Left colon (tissue), 2 donors: ENCODE results near the gene AFG1L. TPM values are rescaled to one million over a fixed set of nuclear protein-coding genes. Genes with fewer than 3 reads are reported as not detected.

ENCODE experiments used
- total RNA-seq, 2 donors: library from RNA; stranded (reverse); fragmentation: NEBNext Ultra II Directional; extraction: Animal tissue kit (Norgen Biotek cat#: 25700); gene quantifications; one replicate each; pipeline ENCODE4 v1.2.1, GENCODE V29; 2021
- donor health status: DM: no; HTN: no; CAD: no.
- donor health status: DM: yes; HTN: yes; CAD: no.

AFG1L gene
- total RNA-seq, 2 donors from 2014 or later, result 9.0 to 10.6 TPM

Other genes starting within 250 kb of the AFG1L start
- 10 to 100 TPM; 25.0 to 32.0 TPM for gene OSTM1, start 220.3 kb upstream of the AFG1L start, total RNA-seq
- not detected for gene NR2E1, start 129.0 kb upstream of the AFG1L start, total RNA-seq
- gene SNX3, start 34.0 kb upstream of the AFG1L start, total RNA-seq, result 100 to 1,000 TPM in 1 of 2 donors, 10 to 100 TPM in 1; 88.7 to 108 TPM